Measurements from ENCODE around the gene TRMT44.
"Not testable (repeated sequence)": the region's sequence is repeated elsewhere in the genome, so short reads cannot be mapped to it uniquely, and the experiment has no call there.

Gene TRMT44

GRCh38 chr4:8405516-8405875 is 35.1 kb upstream of the TRMT44 start:
- no peak for DNase-seq

- DNase-seq: peak in 24 of 56 donors; percentile 8 to 75 (median 42)
These were observed 33.7 kb upstream of the TRMT44 start for GRCh38 chr4:8406887-8407286.

GRCh38 chr4:8407316-8407715 is 33.3 kb upstream of the TRMT44 start:
- DNase-seq: no peak

- no peak for DNase-seq
These were observed 32.8 kb upstream of the TRMT44 start for GRCh38 chr4:8407756-8408155.

GRCh38 chr4:8409264-8410065 is 31.1 kb upstream of the TRMT44 start:
- DNase-seq: no peak

GRCh38 chr4:8410066-8410625 is 30.4 kb upstream of the TRMT44 start:
- peak in 2 of 56 donors; percentile 1 to 16 for DNase-seq

GRCh38 chr4:8410641-8411271 is 29.8 kb upstream of the TRMT44 start:
- peak in 5 of 56 donors; percentile 7 to 24 (median 18) for DNase-seq

- no peak for DNase-seq
These were observed 29.0 kb upstream of the TRMT44 start for GRCh38 chr4:8411351-8412180.

GRCh38 chr4:8412288-8412687 is 28.3 kb upstream of the TRMT44 start:
- DNase-seq: no peak

GRCh38 chr4:8414377-8414776 is 26.2 kb upstream of the TRMT44 start:
- no peak for DNase-seq

GRCh38 chr4:8417071-8417614 is 23.4 kb upstream of the TRMT44 start:
- DNase-seq: no peak

GRCh38 chr4:8419222-8420041 is 21.1 kb upstream of the TRMT44 start:
- DNase-seq: no peak

- DNase-seq: not testable (repeated sequence)
These were observed 20.4 kb upstream of the TRMT44 start for GRCh38 chr4:8420151-8420550.

GRCh38 chr4:8422327-8422726 is 18.2 kb upstream of the TRMT44 start:
- DNase-seq: no peak

GRCh38 chr4:8422786-8423185 is 17.8 kb upstream of the TRMT44 start:
- no peak for DNase-seq

- no peak for DNase-seq
These were observed 13.3 kb upstream of the TRMT44 start for GRCh38 chr4:8427262-8427661.

GRCh38 chr4:8427761-8428287 is 12.8 kb upstream of the TRMT44 start:
- DNase-seq: peak in 7 of 56 donors; percentile 39 to 74 (median 61)

GRCh38 chr4:8428288-8429097 is 12.1 kb upstream of the TRMT44 start:
- peak; percentile 54 to 96 (median 85) for DNase-seq

GRCh38 chr4:8431553-8431952 is 9.0 kb upstream of the TRMT44 start:
- no peak for DNase-seq
